GM19463 (cell line): Measurements from ENCODE around the gene DISC1.
"Not testable (repeated sequence)": the region's sequence is repeated elsewhere in the genome, so short reads cannot be mapped to it uniquely, and the experiment has no call there.

Experiments used
- ATAC-seq: cut with Tn5 transposase; IDR thresholded peaks from one replicate; pipeline ENCODE4 v1.9.1; 2021; ENCODE audit warnings: mild to moderate bottlenecking, moderate library complexity; ENCODE audit not compliant: unreplicated experiment

The DISC1 gene

GRCh38 chr1:231943084-231943483 is 316.5 kb downstream of the DISC1 start:
- ATAC-seq = no peak

GRCh38 chr1:231948102-231948501 is 321.5 kb downstream of the DISC1 start:
- not testable (repeated sequence) for ATAC-seq

- ATAC-seq = no peak
Measured at GRCh38 chr1:231949277-231950091, 322.9 kb downstream of the DISC1 start.

GRCh38 chr1:231950331-231951128 is 323.9 kb downstream of the DISC1 start:
- no peak for ATAC-seq

- ATAC-seq = no peak
Measured at GRCh38 chr1:231951374-231951773, 324.8 kb downstream of the DISC1 start.

DNA sequence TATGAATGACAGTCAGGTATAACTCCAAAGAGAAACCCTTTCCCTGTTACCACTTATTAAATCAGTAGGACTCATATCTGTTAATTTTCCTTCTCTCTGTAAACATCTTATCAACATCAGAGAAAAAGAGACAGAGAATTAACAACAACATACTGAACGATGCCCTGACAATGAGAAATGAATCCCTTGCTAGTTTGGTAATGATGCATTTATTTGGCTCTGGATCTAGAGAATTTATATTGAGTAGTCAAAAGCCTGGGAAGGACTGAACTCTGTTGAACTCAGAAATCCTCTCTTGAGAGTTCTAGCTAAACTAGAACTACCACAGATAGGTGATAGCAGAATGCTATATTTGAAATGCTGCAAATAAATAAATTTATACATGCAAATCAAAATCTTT is 325.6 kb downstream of the DISC1 start:
- ATAC-seq = no peak

DNA sequence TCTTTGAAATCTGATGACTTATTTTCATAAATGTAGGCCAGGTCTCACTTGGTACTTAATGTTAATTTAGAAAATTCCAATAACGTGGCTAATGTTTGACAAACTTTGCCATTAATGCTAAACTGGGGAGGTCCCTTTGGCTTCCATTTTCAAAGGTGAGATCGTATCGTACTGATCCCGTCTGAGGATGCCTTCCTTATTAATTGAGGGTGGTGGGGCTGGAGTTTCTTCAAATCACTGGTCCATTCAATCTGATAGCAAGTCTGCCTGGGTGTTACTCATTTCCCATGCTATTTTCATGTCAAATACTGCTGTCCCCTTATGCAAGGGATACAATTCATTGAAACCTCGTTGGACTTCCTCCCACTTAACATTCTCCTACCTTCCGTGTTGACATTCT is 327.1 kb downstream of the DISC1 start:
- no peak for ATAC-seq

- no peak for ATAC-seq
Measured at GRCh38 chr1:231954751-231955150, 328.2 kb downstream of the DISC1 start.

DNA sequence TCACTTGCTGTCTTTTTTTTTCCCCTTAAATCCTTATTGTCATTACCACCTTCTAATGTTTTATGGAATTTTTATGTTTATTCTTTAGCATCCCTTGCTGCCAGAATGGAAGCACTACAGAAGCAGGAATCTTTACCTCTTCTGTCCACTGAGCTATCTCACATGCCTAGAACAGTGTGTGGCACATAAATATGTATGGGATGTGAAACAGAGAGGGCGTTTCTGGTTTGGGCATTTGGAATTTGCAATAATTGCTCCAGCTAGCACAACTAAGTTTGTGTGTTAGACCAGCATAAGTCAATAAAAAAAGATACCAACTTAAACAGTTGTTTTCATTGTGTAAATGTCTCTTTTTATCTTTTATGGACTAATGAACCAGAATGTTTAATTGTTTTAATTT is 330.8 kb downstream of the DISC1 start:
- ATAC-seq = no peak

DNA sequence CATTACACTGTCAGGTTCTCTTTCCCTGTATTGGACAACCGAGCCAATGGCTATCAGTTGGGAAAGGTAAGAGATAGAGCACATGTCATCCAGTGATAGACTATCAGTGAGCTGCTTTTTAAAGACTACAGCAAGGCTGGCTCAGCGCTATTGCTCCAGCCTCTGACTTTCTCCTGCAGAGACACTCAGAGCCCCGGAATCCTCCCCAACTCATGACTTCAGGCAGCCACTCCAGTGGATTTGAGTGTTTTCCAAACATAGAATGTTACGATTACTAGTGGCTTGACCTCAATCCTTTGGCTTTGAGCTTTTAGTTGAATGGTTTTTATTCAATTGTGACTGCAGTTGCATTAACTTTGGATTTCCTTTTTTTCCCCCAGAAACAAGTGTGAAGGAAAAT is 331.9 kb downstream of the DISC1 start:
- no peak for ATAC-seq

DNA sequence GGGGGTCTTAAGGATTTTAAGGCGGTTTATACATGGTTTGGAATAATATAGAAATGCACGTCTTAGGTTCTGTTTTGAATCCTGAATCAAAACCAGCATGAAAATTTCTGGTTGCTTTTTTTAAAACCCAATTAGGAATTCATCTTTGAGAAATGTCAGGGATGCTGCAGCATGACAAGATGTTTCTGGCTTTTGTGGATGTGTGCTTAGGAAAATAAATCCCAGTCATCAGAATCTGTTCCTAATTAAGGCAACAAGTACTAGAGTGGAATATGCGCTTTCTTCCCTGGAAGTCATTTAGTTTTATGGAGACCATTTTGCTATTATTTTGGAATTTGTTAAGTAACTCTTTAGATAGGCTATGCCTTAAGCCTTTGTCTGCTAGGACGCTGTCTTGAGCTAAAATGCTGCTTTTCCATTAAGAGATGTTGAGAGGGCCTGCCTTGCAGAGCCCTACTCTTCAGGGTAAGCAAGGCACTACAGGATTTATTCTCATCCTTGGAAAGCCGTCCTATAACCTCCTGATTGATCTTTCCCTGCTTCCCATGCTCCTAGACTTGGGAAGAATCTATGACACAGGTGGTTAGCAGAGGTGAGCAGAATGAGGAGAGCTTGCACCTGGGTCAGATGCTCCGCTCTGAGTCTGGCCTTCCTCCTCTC is 332.8 kb downstream of the DISC1 start:
- no peak for ATAC-seq

DNA sequence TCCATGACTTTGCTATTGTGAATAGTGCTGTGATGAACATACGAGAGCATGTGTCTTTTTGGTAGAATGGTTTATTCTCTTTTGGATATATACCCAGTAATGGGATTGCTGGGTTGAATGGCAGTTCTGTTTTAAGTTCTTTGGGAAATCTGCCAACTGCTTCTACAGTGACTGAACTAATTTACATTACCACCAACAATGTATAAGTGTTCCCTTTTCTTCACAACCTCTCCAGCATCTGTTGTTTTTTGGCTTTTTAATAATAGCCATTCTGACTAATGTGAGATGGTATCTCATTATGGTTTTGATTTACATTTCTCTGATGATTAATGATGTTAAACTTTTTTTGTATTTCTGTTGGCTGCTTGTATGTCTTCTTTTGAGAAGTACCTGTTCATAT is 335.2 kb downstream of the DISC1 start:
- ATAC-seq = not testable (repeated sequence)

GRCh38 chr1:231962636-231963035 is 336.0 kb downstream of the DISC1 start:
- no peak for ATAC-seq

GRCh38 chr1:231964241-231964640 is 337.7 kb downstream of the DISC1 start:
- no peak for ATAC-seq

- no peak for ATAC-seq
Measured at GRCh38 chr1:231964961-231965360, 338.4 kb downstream of the DISC1 start.

DNA sequence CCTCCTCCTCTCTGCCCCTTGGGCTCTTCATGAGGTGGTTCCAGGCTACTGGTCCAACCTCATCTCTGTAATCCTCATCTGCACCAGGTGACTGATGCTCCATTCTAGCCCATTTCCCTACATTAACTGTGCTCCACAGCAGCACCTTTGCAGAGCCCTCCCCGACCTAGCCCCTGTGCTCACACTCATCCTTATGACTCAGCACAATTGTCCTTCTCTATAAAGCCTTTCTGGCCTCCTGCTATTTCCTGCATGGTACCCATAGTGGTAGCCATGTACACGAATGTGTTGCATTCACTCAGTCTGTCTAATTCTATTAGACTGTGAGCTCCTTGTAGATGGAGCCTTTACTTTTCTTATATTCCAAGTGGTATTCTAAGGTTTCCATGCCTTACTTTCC is 339.0 kb downstream of the DISC1 start:
- no peak for ATAC-seq

DNA sequence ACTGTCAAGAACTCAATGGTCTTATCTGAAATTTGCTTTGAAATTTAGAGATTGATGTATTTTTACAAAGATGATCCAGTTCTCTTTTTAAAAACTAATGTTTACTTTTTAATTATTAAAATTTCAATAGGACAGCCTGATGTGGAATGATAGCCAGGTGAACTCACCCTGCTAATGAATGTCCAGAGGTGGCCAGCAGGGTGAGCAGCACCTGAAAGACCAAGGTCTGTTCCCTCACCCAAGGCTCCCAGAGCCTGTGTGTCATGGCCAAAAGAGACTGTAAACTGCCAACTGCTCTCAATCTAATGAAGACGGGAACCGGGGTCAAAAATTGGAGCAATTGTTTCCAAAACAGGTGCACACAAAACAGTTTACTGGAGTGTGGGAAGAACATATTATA is 340.4 kb downstream of the DISC1 start:
- no peak for ATAC-seq

DNA sequence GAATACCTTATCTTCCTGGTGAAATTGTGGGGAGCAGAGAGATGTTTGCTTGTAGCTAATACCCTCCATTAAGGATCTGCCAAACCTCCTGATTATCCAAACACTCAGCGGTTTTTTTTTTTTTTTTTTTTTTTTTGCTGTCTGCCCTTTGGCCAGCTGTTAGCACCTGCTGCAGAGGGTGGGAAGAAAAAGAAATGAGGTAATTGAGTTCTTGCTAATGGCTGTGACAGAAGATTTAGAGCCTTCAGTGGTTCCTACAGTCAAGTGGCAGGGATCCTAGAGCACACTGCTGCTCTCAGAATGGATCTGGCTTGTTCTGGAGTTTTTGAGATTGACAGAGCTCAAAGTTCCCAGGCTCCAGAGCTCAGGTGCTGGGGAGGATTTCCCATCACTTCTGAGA is 342.5 kb downstream of the DISC1 start:
- ATAC-seq = no peak

GRCh38 chr1:231969761-231970160 is 343.2 kb downstream of the DISC1 start:
- not testable (repeated sequence) for ATAC-seq

DNA sequence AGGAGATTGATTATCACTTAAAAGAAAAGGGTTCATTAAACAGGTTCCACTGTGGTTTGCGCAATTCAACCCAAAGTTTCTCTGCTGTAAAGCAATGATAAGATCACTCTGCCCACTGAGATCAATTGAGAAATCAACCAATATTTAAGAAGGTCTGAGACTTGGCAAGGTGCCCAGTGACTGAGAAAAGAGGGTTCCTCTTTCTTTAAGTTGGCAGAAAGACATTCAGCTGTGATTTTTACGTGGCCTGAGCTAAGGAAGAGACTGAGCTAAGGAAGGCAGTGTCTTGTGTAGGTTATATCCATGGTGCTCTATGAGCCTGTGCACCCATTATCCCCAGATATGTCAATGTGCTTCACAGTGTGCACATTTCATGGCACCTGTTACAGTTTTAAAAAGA is 344.1 kb downstream of the DISC1 start:
- ATAC-seq = no peak

DNA sequence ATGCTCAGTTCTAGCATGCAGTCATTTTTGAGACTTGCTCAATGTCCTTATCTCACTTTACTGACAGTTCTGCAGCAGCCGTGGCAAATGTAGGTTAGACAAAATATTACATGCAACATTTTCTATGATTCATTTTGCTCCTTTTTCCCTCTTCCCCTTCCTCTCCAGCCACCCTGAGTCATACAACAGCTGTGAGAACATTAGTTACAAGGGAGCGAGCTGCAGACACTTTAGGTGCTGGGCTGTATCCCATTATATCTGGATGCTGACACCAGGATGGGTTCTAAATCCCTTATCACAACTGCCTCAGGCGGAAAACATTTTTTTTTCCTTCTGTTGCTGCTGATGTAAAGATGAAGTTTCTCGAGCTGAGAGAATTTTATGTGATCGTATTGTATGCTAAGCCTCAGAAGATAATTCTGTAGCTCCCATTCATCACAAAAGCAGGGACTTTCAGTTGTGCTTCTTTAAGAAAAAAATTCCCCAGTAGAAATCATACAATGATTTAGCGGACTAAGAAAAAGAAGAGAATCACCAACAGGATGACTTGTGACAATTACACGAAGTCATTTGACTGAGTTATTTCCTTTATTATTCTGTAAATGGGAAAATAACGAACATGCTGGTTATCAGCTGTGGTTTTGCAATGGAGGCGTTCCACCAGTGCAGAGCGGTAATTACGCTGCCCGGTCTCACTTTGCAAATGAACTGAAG is 345.0 kb downstream of the DISC1 start:
- ATAC-seq = no peak
